Sigmoid colon (tissue), 7 donors: ENCODE measurements around the gene IL32. TPM values are rescaled to one million over a fixed set of nuclear protein-coding genes. Genes with fewer than 3 reads are reported as not detected.

Experiments used
- DNase-seq: peaks from one replicate; pipeline ENCODE4 v3.0.0-alpha.2; 2019
- H3K27ac ChIP-seq, 4 donors: fragments of 200-600 bp; sonication (generic); one replicate each; pipeline ENCODE4 v1.5.1; 2016 to 2019; ENCODE audit warnings: mild to moderate bottlenecking in 1 of 4
- H3K27me3 ChIP-seq, 3 donors: fragments of 200-600 bp; sonication (generic); one replicate each; pipeline ENCODE4 v1.5.1; 2019; ENCODE audit warnings: mild to moderate bottlenecking in 1 of 3
- H3K36me3 ChIP-seq, 4 donors: fragments of 200-600 bp; sonication (generic); one replicate each; pipeline ENCODE4 v1.5.1; 2016 to 2019
- H3K4me1 ChIP-seq, 4 donors: fragments of 200-600 bp; sonication (generic); one replicate each; pipeline ENCODE4 v1.5.1; 2017 to 2019
- H3K4me3 ChIP-seq, 4 donors: fragments of 200-600 bp; sonication (generic); one replicate each; pipeline ENCODE4 v1.5.1; 2017 to 2019; ENCODE audit warnings: mild to moderate bottlenecking in 2 of 4, moderate library complexity in 1 of 4
- H3K9me3 ChIP-seq, 4 donors: fragments of 200-600 bp in 3 of 4; sonication (generic) in 3 of 4; one replicate each; pipeline versions ENCODE4 v1.5.1 to v1.6.1; 2013 to 2019
- CTCF ChIP-seq, 4 experiments: fragments of 450-650 bp in 3 of 4; fragments of 200-600 bp in 1 of 4; IDR thresholded peaks; one replicate each; pipeline ENCODE4 v1.5.1; 2016 to 2019; ENCODE audit warnings: antibody characterized with exemption in 4 of 4, mild to moderate bottlenecking in 3 of 4, moderate library complexity in 2 of 4
- EP300 ChIP-seq, 4 donors: sonication (generic); formaldehyde crosslinking; IDR thresholded peaks; one replicate each; pipeline ENCODE4 v1.6.1; 2017; ENCODE audit warnings: antibody characterized with exemption in 4 of 4
- POLR2A ChIP-seq, 2 donors: fragments of 450-650 bp; IDR thresholded peaks; one replicate each; pipeline ENCODE4 v1.6.1; 2016; ENCODE audit warnings: antibody characterized with exemption in 2 of 2, mild to moderate bottlenecking in 2 of 2, moderate library complexity in 2 of 2
- POLR2AphosphoS5 ChIP-seq, 4 donors: sonication (generic); formaldehyde crosslinking; IDR thresholded peaks; one replicate each; pipeline ENCODE4 v1.6.1; 2017; ENCODE audit warnings: antibody characterized with exemption in 4 of 4
- WGBS, 2 donors: extraction: QIAGEN DNeasy Blood & Tissue Kit; methylation state at CpG; one replicate each; pipeline ENCODE4 v1.1.7; 2013; 5-methylcytosine and 5-hydroxymethylcytosine counted together
- intact Hi-C: fragments of 100-400 bp; cut with DNase I; formaldehyde crosslinking; loops from one replicate; pipeline ENCODE4 v1.15.1; 2023
- polyA plus RNA-seq, 3 donors: library from polyadenylated mRNA; stranded (reverse); fragments of 200-250 nt; gene quantifications; one replicate each; pipeline ENCODE4 v1.2.3, GENCODE V29; 2013
- total RNA-seq, 4 donors: library from RNA; depleted of rRNA; stranded (reverse); fragments of >200 nt; gene quantifications; one replicate each; pipeline ENCODE4 v1.1.0, GENCODE V29; 2016
- donor health status: healthy with polysubstance abuse.
- donor health status: Bipolar disorder and iron deficiency.
- donor health status: healthy.

The IL32 gene
- total and polyA plus RNA-seq, 7 donors = 8.6 to 2,189 (median 27.1) TPM

GRCh38 chr16:3026003-3026378 is 39.4 kb upstream of the IL32 start:
- Histone ChIP-seq H3K27ac (no peak overlapping the region), H3K4me3 (no peak overlapping the region), H3K27me3 (peaks cover 19 to 27% (median 24%) of the 10 kb centered on the region in 3 donors), H3K9me3 (no peaks in the 10 kb centered on the region), H3K4me1 (peaks cover 0 to 64% (median 56%) of the 10 kb centered on the region in 4 donors), H3K36me3 (peaks cover 0 to 20% (median 15%) of the 10 kb centered on the region in 4 donors)
- TF ChIP-seq POLR2AphosphoS5 (IDR thresholded peaks at IDR 0.05) (no peak), CTCF (IDR thresholded peaks at IDR 0.05) (no peak), EP300 (IDR thresholded peaks at IDR 0.05) (no peak), POLR2A (IDR thresholded peaks at IDR 0.05) (no peak)
- WGBS, 2 donors = 88 to 93% methylated on average over 8 of the region's 8 CpGs
- intact Hi-C loops = no loop called here
- DNase-seq = no peak

GRCh38 chr16:3026609-3027488 is 38.6 kb upstream of the IL32 start:
- TF ChIP-seq POLR2A (IDR thresholded peaks at IDR 0.05) (no peak), CTCF (IDR thresholded peaks at IDR 0.05) (no peak), POLR2AphosphoS5 (IDR thresholded peaks at IDR 0.05) (no peak), EP300 (IDR thresholded peaks at IDR 0.05) (no peak)
- peaks cover 24 to 35% (median 30%) of the 10 kb centered on the region in 3 donors for H3K27me3 ChIP-seq
- H3K4me1 ChIP-seq = peaks cover 0 to 56% (median 48%) of the 10 kb centered on the region in 4 donors
- H3K4me3 ChIP-seq = no peak overlapping the region
- intact Hi-C loops = no loop called here
- 94 to 95% methylated on average over 24 of the region's 24 CpGs for WGBS, 2 donors
- no peak overlapping the region for H3K27ac ChIP-seq
- no peak for DNase-seq
- H3K9me3 ChIP-seq = no peaks in the 10 kb centered on the region
- H3K36me3 ChIP-seq = peaks cover 0 to 20% (median 15%) of the 10 kb centered on the region in 4 donors

- WGBS, 2 donors = 80 to 90% methylated on average over 8 of the region's 8 CpGs
- intact Hi-C loops = no loop called here
Observed at GRCh38 chr16:3027489-3027795, 38.0 kb upstream of the IL32 start.

GRCh38 chr16:3027983-3028715 is 37.3 kb upstream of the IL32 start:
- H3K27me3 ChIP-seq = peaks cover 24 to 48% (median 41%) of the 10 kb centered on the region in 3 donors
- WGBS, 2 donors = 6 to 9% methylated on average over 58 of the region's 58 CpGs
- peaks cover 0 to 43% (median 35%) of the 10 kb centered on the region in 4 donors for H3K4me1 ChIP-seq
- H3K9me3 ChIP-seq = no peaks in the 10 kb centered on the region
- TF ChIP-seq POLR2A (IDR thresholded peaks at IDR 0.05) = no peak
- peak; percentile 41 to 72 (median 48) for TF ChIP-seq CTCF (IDR thresholded peaks at IDR 0.05)
- H3K27ac ChIP-seq = no peak overlapping the region
- peak; percentile 85 for DNase-seq
- peak overlapping the region in 1 of 4 donors; percentile 15 for H3K4me3 ChIP-seq
- intact Hi-C loops = loop anchor here (1.0 kb wide), 1 partner anchor 25 kb away; no protein-coding TSS in a partner anchor
- H3K36me3 ChIP-seq = peaks cover 0 to 20% (median 15%) of the 10 kb centered on the region in 4 donors

More at GRCh38 chr16:3027489-3027795, 38.0 kb upstream of the IL32 start:
- no peak for TF ChIP-seq EP300 (IDR thresholded peaks at IDR 0.05)
- no peak for TF ChIP-seq CTCF (IDR thresholded peaks at IDR 0.05)
- no peak for TF ChIP-seq POLR2AphosphoS5 (IDR thresholded peaks at IDR 0.05)
- TF ChIP-seq POLR2A (IDR thresholded peaks at IDR 0.05) = no peak
- Histone ChIP-seq H3K9me3 (no peaks in the 10 kb centered on the region), H3K4me1 (peaks cover 0 to 50% (median 42%) of the 10 kb centered on the region in 4 donors), H3K27me3 (peaks cover 24 to 41% (median 36%) of the 10 kb centered on the region in 3 donors), H3K4me3 (no peak overlapping the region), H3K36me3 (peaks cover 0 to 20% (median 15%) of the 10 kb centered on the region in 4 donors), H3K27ac (no peak overlapping the region)
- DNase-seq = no peak
